UCSD-AML1 (cell line): ENCODE measurements around the gene KLF7.

Experiments
- DNase-seq: peaks from one replicate; lab custom pipeline; 2025; ENCODE audit not compliant: unreplicated experiment; lab: John Stamatoyannopoulos, UW

Gene KLF7

DNA sequence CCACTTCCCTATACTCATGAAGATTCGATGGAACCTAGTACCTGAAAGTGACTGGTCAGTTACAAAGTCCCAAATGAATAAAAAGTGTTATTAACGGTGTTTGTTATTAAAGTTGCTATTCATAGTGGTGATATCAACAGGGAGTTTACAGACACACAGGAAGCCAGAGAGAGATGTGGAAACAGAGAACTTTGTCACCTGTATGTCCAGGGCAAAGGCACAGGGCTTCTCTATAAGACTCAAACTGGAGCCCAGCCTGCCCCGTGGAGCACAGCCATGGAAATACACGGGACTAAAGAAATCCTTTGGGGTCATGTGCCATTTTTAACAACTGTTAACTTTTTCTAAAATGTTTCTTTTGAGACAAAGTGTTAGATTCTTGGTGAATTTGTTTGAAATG, 68.5 kb downstream of the KLF7 start:
- no peak for DNase-seq

DNA sequence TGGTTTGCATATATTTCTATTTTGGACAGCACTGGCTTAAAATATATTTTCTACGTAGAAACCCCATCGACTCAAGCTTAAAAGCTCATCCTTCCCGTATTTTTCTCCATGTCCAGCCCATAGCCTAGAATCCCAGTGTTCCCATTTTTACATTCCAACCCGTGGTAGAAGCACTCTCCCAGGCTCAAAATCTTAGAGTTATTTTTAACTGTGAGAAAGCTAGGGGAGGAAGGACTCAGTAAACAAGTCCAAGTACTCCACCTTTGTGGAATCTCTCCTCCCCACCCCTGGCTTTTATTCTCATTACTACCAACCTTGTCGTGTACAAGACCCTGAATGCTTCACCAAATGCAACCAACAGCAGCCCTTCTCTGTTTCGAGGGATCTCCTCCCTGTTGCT, 69.8 kb downstream of the KLF7 start:
- DNase-seq = no peak

DNA sequence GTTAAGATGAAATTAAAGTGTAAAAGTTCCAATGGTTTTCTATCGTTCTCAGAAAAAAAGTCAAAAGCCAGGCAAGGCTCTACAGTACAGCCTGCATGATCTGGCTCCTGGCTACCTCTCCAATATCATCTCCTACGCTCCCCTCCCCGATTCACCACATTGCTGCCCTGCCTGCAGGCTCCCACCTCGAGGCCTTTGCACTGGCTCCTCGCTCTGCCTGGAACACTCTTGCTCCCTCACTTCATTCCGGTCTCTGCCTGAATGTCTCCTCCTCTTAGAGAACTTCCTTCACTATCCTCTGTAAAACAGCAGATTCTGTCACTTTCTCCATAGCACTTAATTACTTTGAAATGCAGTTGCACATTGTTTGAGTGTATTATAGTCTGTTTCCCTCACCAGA, 72.5 kb downstream of the KLF7 start:
- no peak for DNase-seq

DNA sequence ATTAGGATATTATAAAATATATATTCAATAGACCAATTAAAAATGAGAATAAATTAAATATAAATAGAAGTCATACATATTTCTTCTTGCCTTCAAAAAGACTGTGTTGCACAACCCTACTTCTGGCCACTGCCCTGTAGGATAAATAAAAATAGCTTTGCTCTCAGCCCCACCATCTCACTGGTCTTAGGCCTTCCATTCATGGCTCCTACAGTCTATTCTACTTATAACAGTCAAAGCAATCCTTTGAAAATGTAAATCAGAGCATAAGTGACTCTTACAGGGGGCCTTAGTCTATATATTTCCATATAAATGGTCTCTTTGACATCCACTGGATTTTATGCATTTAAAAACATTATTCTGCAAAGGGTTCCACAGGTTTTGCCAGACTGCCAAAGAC, 72.9 kb downstream of the KLF7 start:
- DNase-seq = no peak

DNA sequence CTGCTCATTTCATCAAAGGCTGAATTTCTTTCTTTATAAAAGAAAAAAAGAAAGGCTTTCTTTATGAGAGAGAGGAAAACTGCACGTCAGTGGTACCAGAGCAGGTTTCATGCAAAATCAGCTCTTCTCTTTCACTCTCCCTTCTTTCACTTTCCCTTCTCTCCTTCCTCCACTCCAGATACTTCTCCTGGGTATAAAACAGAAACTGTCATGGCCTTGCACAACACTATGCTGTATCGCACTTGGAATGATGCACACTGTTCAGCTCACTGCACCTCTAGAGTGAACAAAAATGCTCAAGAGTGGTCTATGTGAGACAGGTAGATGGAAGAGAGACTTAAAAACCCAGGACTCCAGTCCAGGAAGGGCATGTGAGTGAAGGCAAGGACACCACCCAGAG, 73.8 kb downstream of the KLF7 start:
- no peak for DNase-seq

DNA sequence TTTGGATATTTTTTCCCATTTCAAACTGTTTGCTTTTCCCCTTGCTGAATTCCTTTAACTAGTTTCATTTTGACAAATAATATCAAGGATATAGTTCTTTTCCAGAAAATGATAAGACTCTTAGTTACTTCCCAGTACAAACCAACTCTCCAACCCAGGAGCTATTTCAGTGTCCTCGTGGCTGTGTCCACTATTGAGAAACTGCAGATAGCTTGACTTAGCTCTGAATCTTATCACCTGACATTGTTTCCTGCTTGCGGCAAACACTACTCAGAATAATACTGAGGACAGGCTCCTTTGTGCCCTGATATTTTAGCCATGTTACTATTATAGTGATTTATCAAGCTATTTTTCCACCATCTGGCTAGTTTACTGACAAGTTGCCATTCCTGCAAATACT, 74.6 kb downstream of the KLF7 start:
- DNase-seq = no peak

DNA sequence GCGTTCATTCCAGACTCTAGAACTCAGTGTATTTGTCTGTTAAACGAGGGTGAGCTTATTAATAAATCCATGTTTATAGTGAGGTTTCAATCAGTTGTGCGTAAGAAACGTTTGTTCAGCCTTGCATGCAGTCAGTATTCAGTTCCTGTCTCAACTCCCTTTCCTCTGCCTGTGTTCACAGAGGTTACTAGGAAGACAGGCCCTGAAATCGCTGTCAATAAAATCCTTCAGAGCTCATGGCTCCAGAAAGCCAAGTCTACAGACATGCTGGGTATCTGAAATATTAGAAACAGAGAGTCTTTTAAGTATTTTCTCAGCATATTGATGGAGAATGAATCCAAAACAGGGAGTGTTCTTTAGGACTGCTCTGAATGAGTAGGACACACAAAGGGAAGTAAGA, 75.4 kb downstream of the KLF7 start:
- DNase-seq = no peak

DNA sequence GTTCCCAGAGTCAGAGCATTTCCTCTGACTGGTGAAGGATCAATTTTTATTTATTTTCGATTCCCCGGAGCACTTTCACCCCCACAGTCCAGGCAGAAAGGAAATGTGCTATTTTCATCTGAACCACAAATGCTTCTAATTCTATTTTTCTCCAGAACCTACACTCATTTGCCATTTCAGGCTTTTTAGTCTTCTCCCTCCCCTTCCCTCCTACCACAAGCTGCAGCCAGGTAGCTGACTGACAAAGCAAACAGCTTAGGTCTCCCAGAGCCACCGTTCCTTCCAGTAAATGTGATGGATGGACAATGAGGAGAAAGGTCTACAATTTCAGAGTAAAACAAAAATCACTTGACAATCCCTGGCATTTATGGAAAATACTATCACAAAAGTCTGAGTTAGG, 76.9 kb downstream of the KLF7 start:
- DNase-seq = no peak

DNA sequence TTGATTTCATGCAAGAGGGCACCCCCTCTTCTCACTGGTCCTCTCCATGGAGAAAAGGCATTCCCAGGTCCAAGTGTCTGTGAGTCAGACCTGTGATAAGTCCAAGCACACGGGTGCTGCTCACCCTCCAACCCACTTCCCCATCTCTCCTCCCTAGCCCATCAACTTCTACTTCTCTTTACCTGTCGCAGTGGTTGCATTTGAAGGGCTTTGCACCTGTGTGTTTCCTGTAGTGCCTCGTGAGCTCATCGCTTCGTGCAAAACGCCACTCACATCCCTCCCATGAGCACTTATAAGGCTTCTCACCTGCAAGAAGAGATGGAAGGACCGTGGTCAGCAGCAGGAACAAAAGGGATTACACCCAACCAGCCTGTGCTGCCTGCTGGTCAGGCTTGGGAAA, 77.5 kb downstream of the KLF7 start:
- no peak for DNase-seq

DNA sequence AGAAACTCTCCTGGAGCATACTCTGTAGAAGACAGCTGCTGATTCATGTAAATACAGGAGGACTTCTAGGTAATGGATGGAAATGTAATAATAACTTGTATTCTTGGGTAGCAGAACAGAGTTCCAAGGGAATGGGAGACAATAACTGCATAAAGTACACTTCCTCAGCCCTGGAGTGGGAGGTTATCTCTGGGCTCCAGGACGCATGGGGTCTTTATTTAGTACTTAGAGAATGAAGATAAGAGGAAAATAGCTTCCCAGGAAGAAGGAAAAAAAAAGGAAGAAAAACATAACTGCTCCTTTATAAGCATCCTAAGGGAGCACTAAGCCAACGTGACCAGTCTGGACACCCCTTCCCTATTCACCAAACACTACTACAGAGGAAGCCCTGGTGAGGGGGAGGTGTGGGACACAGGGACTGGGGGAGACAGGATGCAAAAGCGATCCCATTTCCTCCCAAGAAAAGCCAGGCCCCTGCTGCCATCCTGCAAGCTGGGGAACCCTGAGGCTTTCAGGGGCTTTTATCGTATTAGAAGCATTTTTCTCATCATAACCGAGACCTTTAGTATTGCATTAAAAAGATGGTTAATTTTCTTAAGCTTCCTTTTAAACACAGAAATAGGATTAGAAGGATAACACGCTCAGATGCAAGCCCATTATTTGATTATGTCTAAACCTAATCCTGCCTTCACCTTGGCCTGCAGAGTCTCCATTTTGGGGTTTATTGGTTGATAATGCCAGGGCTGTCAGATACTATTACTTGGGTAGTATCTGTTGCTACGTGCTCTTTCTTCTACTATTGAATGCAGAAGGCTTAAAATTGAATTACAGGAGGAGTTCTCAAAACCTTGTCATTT, 78.5 kb downstream of the KLF7 start:
- DNase-seq = no peak

DNA sequence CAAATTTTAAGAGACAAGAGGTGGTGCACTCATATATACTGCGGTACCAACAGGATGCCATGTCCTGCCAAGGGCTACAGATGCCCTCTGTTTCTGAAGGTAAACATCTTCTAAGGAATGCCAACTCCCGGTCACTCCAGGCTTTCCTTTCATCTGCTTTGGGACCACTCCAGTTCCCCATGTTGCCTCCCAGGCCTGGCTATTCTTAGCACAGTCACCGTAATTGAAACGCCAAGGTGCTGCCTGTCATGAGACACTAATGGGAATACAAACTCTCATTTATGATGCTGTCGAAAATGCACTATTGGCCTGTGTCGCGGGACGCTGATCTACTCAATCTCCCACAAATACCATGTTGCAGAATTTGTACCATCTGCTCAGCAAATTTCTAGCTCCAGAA, 79.6 kb downstream of the KLF7 start:
- DNase-seq = no peak

DNA sequence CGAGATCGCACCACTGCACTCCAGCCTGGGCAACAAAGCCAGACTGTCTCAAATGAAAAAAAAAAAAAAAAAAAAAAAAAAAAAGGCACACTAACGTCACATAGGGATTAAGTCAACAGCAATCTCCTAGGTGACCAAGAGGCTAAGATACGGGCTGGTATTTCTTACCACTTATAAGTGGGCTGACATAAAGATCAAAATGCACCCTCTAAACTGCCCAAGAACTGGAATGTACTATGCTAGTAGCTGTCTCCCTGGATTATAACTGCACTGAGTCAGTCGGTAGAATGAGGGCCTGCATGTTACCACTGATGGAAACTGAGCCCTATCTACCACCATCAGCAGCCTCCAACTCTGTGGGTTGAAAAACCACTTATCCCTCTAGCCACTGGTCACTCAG, 80.6 kb downstream of the KLF7 start:
- no peak for DNase-seq

DNA sequence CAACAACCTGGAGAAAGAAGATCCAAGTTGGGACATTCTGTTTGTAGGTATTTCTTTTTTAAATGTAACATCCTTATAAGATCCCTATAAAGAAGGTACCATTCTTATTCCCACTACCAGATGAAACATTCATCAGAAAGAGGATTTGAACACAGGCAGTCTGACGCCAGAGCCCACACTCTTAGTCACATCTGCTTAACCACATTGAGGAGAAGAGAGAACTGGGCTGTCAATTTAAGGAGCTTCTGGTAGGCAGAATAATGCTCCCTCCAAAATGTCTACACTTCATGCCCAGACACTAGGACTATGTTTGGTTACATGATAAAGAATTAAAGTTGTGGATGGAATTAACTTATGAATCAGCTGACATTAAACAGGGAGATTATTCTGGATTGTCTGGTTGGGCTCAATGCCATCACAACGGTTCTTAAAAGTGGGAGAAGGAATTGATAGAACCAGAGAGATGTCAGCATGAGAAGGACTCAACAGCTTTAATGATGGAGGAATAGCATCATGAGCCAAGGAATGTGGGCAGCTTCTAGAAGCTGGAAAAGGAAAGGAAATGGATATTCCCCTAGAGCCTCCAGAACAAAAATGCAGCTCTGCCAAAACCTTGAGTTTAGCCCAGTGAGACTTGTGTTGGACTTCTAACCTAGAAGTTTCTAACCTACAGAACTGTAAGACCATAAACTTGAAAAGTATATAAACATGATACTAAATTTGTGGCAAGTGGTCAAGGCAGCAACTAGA, 82.2 kb downstream of the KLF7 start:
- DNase-seq = no peak

DNA sequence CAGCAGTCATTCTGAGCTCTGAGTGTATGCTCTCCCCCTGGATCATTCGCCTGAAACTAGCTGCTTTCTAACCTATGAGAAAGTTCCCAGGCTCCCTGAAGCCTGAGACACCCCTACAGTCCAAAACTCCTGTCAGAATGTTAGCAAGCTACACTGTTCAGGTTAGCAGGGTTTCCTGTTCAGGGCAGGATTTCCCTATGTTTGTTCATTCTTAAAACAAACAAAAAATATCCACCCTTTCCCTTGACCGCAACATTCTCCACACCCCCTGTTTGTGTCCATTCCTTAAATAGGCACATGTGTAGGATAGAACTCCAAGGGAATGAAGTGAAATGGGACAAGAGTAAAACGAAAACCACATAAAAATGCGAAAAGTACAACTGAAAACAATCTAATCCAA, 83.1 kb downstream of the KLF7 start:
- no peak for DNase-seq

DNA sequence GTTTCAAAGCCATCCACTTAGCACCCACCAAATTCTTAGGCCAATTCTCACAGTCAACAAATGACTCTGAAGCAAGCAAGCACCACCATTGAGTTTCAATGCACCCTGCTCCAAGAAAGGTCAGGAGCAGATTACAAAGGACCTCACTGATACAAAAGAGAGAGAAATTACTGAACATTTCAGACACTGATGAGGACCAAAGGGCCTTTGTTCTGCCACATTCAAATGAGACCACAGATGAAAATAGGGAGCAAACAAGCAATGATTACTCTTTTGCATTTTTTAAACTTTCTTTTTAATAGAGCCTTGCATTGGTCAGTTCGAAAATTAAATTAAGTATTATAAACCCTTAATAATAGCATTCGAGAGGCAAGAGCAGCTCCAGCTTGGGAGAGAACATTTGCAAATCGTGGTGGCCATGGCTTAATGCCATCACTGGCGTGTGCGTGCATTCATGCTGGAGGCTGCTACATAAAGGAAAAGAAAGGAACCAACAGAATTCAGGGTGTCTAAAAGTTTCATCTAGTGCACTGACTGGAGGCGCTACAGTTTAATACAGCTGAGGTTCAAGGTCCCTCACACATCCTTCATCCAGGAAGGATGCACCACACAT, 87.5 kb downstream of the KLF7 start:
- DNase-seq = no peak

DNA sequence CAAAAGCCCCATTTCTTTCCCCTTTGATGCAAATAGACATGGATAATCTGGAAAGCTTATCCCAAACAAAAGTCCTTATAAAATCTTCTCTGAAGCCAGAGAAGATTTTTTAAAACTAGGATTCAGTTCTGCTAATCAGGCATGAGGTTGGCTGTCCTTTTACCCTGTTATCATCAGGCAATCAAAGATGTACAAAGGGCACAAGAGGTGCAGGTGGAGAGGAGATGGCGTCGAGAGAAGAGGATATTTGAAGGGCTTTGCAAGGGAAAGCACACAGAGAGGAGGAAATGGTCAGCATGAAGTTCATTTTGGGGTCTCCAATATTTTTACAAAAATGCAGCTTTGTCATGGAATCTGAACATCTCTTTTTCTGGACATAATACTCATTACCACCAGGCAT, 88.5 kb downstream of the KLF7 start:
- no peak for DNase-seq

DNA sequence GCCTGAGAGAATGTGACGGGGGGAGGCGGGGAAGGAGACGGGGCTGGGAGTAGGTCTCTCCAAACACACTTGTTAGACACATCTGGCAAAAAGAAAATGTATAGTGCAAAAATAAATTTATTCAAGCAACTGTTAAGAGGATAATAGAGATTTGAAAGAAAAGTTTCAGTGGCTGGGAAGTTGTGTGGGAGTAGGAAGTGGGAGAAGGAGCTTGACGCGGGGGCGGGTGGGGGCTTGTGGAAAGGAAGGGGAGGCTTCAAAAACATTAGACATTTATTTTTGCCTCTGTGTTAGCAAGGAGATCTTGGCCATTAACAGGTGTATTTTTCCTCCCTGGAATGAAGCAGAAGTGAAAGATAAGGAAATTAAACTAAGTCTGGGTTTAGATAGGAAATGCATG, 90.3 kb downstream of the KLF7 start:
- DNase-seq = no peak

DNA sequence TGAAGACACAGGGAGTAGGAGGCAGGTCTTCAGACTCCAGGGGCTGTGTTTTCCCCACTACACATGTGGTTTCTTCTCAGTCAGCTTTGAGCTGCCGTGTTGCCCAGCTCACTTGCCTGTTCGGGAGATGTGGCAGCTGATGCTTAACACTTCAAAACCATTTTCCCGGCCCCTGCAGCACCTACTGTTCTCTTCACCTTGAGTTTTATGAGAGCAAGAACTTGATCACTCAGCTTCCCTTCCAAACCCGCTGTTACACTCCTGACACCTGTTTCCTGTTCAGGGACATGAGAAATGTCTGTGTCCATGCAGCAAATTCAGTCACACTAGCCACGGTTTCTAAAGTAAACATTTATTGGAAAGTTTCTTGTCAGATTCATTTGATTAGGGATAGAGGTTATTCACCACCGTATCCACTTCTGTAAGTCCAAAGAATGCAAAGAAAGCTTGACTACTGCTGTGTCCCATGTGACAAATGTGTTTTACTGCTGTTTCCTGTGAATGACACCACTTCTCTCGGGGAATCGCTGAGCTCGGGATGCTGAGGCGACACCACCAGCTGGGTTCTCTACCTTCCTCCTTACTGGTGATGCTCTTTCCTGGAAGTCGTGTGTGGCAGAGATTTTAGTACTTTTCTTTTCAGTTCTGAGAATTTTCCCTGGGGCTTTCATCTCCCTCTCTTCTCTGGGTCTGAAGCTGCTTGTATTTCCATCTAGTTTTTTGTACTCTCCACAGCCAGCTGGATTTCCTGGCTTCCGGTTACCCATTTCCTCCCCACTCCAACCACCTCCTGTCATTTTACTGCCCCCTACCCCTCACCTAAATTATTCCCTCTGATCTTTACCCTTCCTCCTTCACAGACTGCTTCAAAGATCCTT, 91.7 kb downstream of the KLF7 start:
- peak; percentile 25 for DNase-seq

DNA sequence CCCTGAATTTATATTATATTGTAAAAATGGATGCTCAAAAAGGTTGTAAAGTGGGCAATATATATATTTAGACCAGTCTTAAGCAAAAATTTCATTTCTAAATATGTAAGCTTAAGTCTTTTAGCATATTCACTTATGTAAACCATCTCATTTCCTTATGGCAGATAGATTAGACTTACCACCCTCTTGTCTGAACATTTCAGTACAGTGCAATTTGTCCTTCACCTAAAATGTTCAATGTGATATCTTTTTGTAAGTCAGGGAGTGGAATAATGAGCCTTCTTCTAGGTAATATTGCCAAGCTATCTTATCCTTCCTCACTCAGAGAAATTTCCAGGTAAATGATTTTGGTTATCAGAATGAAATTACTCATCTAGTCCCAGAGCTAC, 92.3 kb downstream of the KLF7 start:
- no peak for DNase-seq

DNA sequence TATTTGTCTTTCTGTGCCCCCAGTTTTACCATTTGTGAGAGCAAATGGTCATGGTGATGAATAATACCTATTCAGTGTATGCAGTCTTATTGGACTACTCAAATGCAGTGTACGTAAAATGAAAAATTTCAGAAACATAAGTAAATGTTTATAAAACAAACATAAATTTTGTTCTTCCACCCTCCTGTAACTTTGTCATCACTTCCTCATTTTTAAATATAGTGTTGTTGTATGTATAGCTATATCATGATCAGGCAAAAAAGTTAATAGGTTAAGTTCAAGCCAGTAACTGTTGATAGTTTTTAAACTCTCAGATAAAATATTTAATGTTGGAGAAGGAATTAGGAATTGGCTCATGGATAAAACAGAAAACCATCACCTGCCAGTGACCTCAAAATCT, 93.2 kb downstream of the KLF7 start:
- no peak for DNase-seq

DNA sequence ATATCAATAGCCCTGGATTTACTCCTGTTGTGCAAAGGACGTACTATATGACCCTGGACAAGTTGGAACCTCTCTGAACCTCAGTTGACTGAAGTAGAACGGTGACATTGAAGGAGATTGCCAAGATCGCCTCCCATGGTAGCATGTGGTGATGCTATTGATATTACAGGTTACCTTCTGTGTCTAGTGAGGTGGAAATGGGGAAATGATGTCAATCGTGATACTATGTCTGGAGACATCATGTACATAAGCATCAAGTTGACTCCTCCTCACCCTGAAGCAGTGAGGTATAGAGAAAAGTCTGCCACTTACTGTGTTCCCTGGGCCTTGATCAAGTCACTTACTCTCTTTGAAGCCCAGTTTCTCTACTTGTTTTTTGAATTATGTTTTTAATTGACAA, 93.9 kb downstream of the KLF7 start:
- no peak for DNase-seq
